ENCODE measurements around the gene LMTK2.
"Not testable (repeated sequence)": the region's sequence is repeated elsewhere in the genome, so short reads cannot be mapped to it uniquely, and the experiment has no call there.

LMTK2 gene

DNA sequence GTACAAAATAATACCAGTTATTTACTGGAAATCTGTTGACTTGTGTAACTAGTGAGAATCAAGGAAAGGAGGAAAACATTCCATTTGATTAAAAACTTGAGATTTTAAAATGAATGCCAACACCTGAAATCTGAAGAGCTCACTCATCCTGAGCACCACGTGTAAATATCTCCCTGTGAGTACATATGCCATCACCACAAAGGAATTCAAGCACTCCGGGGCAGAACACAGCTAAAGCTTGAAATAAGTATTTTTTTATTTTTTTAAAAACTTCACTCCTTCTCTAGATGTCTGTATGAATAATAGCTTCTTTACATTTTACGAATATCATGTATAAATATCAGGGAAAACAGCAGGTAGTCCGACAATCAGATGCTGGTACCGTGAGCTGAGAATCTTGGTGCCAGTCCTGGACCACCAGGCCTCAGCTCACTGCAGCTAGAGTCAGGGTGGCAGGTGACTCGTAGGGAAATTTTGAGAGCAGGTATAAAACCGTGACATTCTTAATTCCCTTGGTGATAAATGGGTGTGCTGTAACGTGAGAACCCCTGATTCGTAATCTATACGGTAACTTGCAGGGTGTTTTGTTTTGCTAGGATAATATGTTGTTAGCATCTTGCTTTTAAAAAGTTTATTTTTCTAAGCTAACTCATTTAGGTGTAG, 12.7 kb downstream of the LMTK2 start:
- H3K27ac Mint-ChIP-seq = no peak overlapping the region
- H3K9me3 Mint-ChIP-seq = no peaks in the 10 kb centered on the region
- no peaks in the 10 kb centered on the region for H3K27me3 Mint-ChIP-seq
- H3K4me3 Mint-ChIP-seq = no peak overlapping the region
- DNase-seq = no peak
- H3K36me3 Mint-ChIP-seq (ENCODE audit: low read depth) = peaks cover 16% of the 10 kb centered on the region
- peaks cover 35% of the 10 kb centered on the region for H3K4me1 Mint-ChIP-seq (ENCODE audit: low read depth)

DNA sequence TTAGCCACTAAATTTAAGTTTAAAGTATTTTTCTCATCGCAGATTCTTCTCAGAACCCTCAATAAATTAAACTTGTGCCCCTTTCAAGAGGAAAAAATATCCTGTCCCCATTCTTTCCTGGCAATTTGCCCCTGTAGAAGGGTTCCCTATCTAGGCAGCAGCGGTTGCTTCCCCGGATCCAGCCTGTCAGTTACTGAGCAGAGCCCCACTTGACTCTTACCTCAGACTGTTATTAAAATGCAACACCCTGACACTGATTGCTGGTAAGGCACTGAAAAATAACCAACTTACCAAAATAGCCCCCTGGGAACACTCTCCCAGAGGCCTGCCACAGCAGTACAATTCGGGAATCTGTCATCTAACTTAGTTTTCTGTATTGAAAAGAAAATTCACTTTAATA, 13.9 kb downstream of the LMTK2 start:
- Mint-ChIP-seq H3K27me3 (no peaks in the 10 kb centered on the region), H3K27ac (no peak overlapping the region), H3K9me3 (no peaks in the 10 kb centered on the region), H3K4me1 (ENCODE audit: low read depth) (peaks cover 29% of the 10 kb centered on the region), H3K4me3 (no peak overlapping the region), H3K36me3 (ENCODE audit: low read depth) (peaks cover 13% of the 10 kb centered on the region)
- no peak for DNase-seq

DNA sequence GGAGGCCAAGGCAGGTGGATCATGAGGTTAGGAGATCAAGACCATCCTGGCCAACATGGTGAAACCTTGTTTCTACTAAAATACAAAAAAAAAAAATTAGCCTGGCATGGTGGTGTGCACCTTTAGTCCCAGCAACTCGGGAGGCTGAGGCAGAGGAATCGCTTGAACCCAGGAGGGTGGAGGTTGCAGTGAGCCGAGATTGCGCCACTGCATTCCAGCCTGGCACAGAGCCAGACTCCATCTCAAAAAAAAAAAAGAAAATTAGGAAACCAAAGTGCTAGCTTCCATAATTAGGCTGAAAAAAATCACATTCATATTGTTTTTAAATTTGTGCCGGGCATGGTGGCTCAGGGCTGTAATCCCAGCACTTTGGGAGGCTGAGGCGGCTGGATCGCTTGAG, 14.7 kb downstream of the LMTK2 start:
- peaks cover 13% of the 10 kb centered on the region for H3K36me3 Mint-ChIP-seq (ENCODE audit: low read depth)

DNA sequence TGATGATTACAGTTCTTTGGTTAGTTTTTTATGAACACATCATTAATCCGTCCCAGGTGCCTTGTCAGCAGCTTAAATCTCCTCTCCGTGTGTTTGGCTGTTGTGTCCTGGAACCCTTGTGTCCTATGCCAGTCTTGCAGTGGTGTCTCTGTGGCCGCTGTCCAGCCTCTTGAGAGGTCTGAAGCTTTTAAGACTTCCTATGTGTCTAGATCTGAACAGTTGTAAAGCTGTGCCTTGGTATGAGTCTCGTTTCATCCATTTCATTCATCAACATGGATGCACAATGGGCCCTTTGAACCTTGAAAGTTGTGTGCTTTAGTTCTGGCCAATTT, 16.7 kb downstream of the LMTK2 start:
- Mint-ChIP-seq H3K4me1 (ENCODE audit: low read depth) (peaks cover 29% of the 10 kb centered on the region), H3K4me3 (no peak overlapping the region), H3K27ac (no peak overlapping the region), H3K36me3 (ENCODE audit: low read depth) (peaks cover 16% of the 10 kb centered on the region), H3K9me3 (no peaks in the 10 kb centered on the region), H3K27me3 (no peaks in the 10 kb centered on the region)
- no peak for DNase-seq

More for the DNA sequence above, 14.7 kb downstream of the LMTK2 start:
- H3K27ac Mint-ChIP-seq, H3K4me3 Mint-ChIP-seq, DNase-seq, H3K9me3 Mint-ChIP-seq, H3K27me3 Mint-ChIP-seq: not testable (repeated sequence)
- peaks cover 29% of the 10 kb centered on the region for H3K4me1 Mint-ChIP-seq (ENCODE audit: low read depth)

DNA sequence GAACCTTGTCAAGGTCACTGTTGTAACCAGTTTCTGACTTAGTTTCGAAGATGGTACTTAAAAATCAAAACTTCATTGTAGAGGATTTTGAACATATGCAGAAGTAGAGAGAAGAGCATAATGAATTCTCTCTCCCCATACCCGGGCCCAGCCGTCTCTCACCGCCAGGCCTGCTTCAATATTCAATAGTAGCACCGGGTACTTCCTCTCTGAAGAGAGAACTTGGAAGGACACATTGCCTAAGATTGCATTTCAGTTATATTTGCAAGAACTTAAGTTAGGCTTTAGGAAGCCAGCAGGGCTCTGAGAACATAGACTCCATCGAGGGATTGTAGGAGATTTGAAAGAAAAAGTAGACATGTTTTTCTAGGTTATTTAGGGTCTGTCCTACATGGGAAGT, 19.1 kb downstream of the LMTK2 start:
- Mint-ChIP-seq H3K27me3 (no peaks in the 10 kb centered on the region), H3K27ac (no peak overlapping the region), H3K4me3 (no peak overlapping the region), H3K4me1 (ENCODE audit: low read depth) (peaks cover 32% of the 10 kb centered on the region), H3K36me3 (ENCODE audit: low read depth) (peaks cover 8% of the 10 kb centered on the region), H3K9me3 (no peaks in the 10 kb centered on the region)
- DNase-seq = no peak

DNA sequence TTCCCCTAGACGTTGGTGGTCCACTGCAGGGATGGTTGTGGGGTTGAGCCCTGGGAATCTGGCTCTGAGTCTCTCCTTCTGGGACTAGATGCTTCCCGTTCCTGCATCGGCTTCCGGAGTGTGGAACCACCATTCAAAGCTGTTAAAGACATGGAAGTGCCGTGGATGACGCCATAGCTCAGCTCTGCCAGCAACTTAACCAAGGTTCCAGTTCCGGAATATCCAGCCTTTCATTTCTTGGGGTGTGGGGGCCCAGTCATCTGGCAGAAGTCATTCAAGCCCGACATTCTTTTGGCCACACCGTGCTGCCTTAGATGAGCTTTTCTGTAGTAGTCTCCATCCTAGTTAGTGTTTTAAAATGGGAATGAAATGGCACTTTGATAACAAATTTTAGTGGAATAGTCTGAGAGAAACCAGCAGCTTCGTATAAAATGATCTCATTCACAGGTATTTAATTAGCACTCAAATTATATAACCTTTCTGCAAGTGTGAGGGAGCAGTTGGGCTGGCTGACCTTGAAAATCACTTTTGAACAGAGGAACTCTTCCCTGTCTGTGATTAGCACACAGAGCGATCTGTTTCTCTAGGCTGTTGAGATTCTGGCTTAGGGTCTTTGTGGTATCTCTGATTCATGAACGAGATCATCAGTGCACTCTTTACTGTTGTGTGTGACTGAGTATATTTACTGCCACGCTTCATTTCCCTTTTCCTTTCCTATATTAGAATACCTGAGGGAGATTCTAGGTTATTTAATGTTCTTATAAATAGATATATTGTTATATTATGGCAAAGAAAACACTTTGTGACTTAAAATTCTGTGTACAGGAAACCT, 19.9 kb downstream of the LMTK2 start:
- Mint-ChIP-seq H3K9me3 (no peaks in the 10 kb centered on the region), H3K27me3 (no peaks in the 10 kb centered on the region), H3K4me1 (ENCODE audit: low read depth) (peaks cover 40% of the 10 kb centered on the region), H3K4me3 (no peak overlapping the region), H3K36me3 (ENCODE audit: low read depth) (peaks cover 8% of the 10 kb centered on the region), H3K27ac (no peak overlapping the region)
- no peak for DNase-seq

DNA sequence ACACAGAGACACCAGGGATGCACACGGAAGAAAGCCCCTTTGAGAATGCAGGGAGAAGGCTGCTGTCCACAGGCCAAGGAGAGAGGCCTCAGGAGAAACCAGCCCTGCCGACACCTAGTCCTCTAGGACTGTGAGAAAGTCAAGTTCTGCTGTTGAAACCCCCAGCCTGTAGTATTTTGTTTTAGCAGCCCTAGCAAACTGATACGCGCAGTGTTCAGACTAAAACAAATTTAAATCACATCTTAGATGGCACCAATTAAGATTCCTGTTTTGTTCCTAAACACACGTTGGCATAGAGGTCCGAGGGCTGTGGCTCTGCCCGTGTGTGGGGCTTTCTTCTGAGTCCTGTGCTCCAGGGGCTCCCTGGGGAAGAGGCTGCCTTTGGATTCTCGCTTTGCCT, 21.7 kb downstream of the LMTK2 start:
- Mint-ChIP-seq H3K36me3 (ENCODE audit: low read depth) (peaks cover 8% of the 10 kb centered on the region), H3K9me3 (no peaks in the 10 kb centered on the region), H3K27ac (no peak overlapping the region), H3K4me1 (ENCODE audit: low read depth) (peaks cover 54% of the 10 kb centered on the region), H3K4me3 (no peak overlapping the region), H3K27me3 (no peaks in the 10 kb centered on the region)
- DNase-seq = no peak

DNA sequence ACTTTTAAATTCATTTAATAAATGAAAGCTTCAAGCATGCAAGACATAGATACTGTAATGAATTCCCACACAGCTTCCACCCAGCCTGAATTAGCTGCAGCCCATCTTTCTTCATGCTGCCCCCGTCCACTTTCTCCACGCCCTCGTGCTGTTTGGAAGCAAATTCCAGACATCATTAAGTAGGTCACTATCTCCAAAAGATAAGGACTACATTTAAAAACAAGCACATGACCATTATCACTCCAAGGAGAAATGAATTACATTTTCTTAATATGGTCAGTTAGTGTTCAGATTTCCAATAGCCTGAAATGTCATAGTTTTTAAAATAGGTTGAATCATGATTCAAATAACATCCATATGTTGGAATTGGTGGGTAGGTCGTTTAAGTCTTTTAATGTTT, 24.3 kb downstream of the LMTK2 start:
- H3K4me1 Mint-ChIP-seq (ENCODE audit: low read depth) = peaks cover 65% of the 10 kb centered on the region
- H3K9me3 Mint-ChIP-seq = no peaks in the 10 kb centered on the region
- H3K27me3 Mint-ChIP-seq = no peaks in the 10 kb centered on the region
- H3K36me3 Mint-ChIP-seq (ENCODE audit: low read depth) = peaks cover 7% of the 10 kb centered on the region
- no peak overlapping the region for H3K4me3 Mint-ChIP-seq
- no peak overlapping the region for H3K27ac Mint-ChIP-seq
- DNase-seq = no peak

DNA sequence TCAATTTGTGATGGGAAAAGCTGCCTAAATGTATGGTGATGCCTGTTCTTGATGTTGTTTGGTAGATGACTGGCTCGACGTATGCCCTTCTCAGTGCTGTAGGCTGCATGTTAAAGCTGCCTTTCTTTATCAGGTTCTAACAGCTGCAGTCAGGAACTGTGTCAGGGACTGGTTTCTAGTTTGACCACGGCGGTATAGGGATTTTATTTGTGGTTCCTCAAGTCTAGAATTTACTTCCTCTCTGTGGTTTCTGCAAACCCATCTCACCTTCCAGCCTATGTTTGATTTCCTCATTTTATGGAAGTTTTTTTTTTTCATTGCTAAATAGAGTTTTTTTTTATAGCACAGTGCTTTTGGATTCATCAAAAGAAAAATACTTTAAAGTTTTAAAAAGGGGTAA, 26.5 kb downstream of the LMTK2 start:
- Mint-ChIP-seq H3K9me3 (no peaks in the 10 kb centered on the region), H3K4me1 (ENCODE audit: low read depth) (peaks cover 52% of the 10 kb centered on the region), H3K36me3 (ENCODE audit: low read depth) (peaks cover 18% of the 10 kb centered on the region), H3K27me3 (no peaks in the 10 kb centered on the region), H3K27ac (peak overlapping the region; percentile 15), H3K4me3 (peak overlapping the region; percentile 35)
- no peak for DNase-seq

DNA sequence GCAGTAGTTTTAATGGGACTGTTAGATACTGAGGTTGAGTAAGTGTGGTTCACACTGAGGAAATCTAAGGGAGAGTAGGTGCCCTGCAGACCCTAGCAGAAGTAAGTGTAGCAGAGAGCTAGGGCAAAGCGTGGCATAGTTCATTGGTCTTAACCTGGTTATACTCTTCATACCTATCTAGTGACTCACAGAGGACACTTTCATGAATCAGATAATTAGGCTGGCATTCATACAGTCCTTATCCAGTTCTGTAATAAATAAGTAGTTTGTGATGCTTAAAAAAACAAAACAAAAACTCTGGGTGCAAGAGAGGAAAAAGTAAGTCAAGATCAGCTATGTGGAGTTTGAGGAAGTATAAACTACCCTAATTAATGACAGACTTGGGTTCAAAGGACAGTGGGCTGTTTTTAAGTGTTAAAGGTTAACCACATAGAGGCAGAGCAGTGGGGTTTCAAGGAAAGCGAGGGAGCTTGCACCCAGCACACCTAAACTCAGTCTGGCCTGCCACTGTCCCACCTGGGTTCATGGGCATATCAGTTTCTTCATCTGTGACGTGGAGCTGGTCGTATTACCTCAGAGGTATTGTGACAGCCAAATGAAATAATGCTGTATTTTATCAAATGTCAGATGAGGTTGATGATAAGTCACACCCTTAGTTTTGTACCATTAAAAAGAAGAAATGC, 27.1 kb downstream of the LMTK2 start:
- no peaks in the 10 kb centered on the region for H3K9me3 Mint-ChIP-seq
- H3K27ac Mint-ChIP-seq = no peak overlapping the region
- H3K36me3 Mint-ChIP-seq (ENCODE audit: low read depth) = peaks cover 22% of the 10 kb centered on the region
- H3K27me3 Mint-ChIP-seq = no peaks in the 10 kb centered on the region
- H3K4me1 Mint-ChIP-seq (ENCODE audit: low read depth) = peaks cover 50% of the 10 kb centered on the region
- no peak for DNase-seq
- no peak overlapping the region for H3K4me3 Mint-ChIP-seq

DNA sequence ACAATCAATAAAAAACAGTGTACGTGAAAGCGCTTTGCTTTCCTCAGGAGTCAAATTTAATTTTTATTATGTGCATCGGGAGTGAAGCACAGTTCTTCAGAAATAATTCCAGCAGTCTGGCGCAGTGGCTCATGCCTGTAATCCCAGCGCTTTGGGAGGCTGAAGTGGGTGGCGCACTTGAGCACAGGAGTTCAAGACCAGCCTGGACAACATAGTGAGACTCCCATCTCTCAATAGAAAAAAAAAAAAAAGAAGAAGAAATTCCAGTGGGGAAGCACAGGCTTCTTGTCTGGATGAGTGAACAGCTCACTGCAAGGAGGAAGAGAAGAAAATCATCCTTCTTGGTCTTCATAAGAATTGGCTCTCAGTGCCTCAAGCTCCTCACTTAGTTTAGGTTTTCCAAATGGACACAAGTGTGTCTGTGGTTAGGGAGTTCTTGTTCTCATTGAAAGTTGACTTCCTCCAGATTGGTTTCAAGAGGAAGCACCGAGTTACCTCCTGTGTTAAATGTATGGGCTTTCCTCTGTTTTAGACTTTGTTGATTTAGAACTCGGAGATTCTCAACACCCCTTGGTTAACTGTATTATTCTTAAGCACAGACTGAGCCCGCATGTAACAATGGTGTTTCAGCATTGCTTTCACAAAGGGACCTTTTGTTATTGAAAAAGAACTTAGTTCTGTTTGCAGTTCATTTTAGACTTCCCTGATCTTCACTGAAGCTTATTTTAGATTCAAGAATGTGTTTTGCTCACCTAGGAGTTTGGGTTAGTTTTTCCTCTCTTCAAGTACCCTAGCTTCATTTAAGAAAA, 28.0 kb downstream of the LMTK2 start:
- Mint-ChIP-seq H3K27me3 (no peaks in the 10 kb centered on the region), H3K9me3 (no peaks in the 10 kb centered on the region), H3K4me1 (ENCODE audit: low read depth) (peaks cover 48% of the 10 kb centered on the region), H3K27ac (no peak overlapping the region), H3K36me3 (ENCODE audit: low read depth) (peaks cover 30% of the 10 kb centered on the region), H3K4me3 (no peak overlapping the region)
- no peak for DNase-seq

DNA sequence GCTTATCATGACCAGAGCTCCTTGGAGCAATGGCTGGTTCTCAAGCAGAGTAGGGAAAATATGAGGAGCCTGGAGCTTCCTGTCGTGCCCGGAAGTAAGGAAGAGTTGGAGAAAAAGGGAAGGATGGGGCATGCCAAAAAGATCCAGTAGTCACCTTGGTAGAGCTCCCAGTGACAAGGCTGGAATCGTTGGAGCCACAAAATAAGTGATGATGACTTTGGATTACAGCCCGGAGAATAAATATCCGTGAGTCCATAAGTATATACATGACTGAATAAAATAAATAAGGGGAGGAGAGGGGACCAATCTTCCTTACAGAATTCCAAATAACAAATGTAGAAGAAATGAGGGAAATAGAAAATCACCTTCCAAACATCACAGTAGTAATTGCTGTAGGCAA, 29.3 kb downstream of the LMTK2 start:
- Mint-ChIP-seq H3K27me3 (no peaks in the 10 kb centered on the region), H3K27ac (no peak overlapping the region), H3K4me3 (no peak overlapping the region), H3K4me1 (ENCODE audit: low read depth) (peaks cover 35% of the 10 kb centered on the region), H3K9me3 (no peaks in the 10 kb centered on the region), H3K36me3 (ENCODE audit: low read depth) (peaks cover 40% of the 10 kb centered on the region)
- no peak for DNase-seq

DNA sequence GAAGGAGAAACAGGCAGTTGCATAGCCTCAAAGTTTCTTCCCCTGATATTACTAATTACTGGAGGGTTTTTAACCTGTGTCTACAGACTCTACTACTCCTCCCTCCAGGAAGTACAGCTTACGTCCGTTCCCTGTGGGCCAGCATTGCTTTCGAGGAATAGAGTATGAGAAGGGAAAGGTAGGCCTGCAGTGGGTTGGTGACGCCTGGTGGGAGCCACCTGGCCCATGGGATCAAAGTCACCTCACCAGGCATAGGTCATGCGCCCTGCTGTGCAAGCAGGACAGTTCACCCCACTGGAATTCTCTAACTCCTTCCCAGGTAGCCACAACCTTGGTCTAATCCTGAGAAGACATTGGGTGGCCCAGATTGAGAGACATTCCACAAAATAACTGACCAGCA, 29.8 kb downstream of the LMTK2 start:
- Mint-ChIP-seq H3K4me3 (no peak overlapping the region), H3K27me3 (no peaks in the 10 kb centered on the region), H3K9me3 (no peaks in the 10 kb centered on the region), H3K27ac (no peak overlapping the region), H3K4me1 (ENCODE audit: low read depth) (peaks cover 31% of the 10 kb centered on the region), H3K36me3 (ENCODE audit: low read depth) (peaks cover 44% of the 10 kb centered on the region)
- DNase-seq = no peak

DNA sequence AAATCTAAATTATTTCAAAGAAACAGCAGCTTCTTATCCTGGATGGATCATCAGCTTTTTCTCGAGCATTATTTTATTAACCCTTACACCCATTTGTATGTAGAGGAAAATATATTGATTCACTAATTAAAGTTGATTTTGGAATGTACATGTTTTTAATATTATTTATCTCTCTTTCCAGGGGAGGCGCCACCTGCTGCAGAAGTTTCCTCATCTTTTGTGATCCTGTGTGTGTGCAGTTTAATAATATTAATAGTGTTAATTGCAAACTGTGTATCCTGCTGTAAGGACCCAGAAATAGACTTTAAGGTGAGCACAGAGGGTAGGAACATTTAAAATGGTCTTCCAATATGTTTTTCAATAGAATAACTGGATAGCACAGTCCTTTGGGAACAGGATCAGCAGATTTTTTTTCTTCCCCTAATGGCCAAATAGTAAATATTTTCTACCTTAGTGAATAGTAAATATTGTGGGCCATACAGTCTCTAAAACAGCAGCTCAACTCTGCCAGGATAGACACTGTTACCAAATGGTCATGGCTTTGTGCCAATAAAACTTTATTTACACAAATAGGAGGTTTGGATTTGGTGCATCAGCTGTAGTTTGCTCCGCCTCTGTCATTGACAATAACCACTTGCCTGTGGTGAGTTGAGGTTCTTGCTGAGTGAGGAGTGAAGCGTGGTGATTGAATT, 30.6 kb downstream of the LMTK2 start:
- Mint-ChIP-seq H3K9me3 (no peaks in the 10 kb centered on the region), H3K27me3 (no peaks in the 10 kb centered on the region), H3K27ac (no peak overlapping the region), H3K4me1 (ENCODE audit: low read depth) (peaks cover 22% of the 10 kb centered on the region), H3K4me3 (no peak overlapping the region), H3K36me3 (ENCODE audit: low read depth) (peaks cover 50% of the 10 kb centered on the region)
- no peak for DNase-seq

Measured in activated T-cell treated with anti-CD3 and anti-CD28 coated beads, Interleukin-2, amount 50 U/mL, for 24 hours (primary cell).